Natural killer cell treated with Interleukin-12 subunit alpha and Interleukin-12 subunit beta and Interleukin-15 and Interleukin-18, amount 100 ng/mL, for 72 hours (primary cell): Measurements from ENCODE around the gene TMC7. TPM values are rescaled to one million over a fixed set of nuclear protein-coding genes. Genes with fewer than 3 reads are reported as not detected.
A peak's percentile ranks its signal among the peaks of the same experiment; 100 is the strongest.

Experiments used
- ATAC-seq, 2 donors: fragments of 150-1000 bp; cut with Tn5 transposase in 1 of 2; sonication (Bioruptor Pico), chemical (Tn5 transposase) in 1 of 2; 2 replicates each; pipeline ENCODE4 v1.10.0; 2021
- DNase-seq: peaks from one replicate; pipeline ENCODE4 v3.0.0; 2022; ENCODE audit warnings: low spot score
- H3K27ac Mint-ChIP-seq, 2 donors: 1 replicate in 1 of 2; 2 replicates in 1 of 2; pipeline ENCODE4 v1.8.0; 2022; ENCODE audit warnings: mixed read lengths in 2 of 2, mild to moderate bottlenecking in 1 of 2, moderate library complexity in 1 of 2
- H3K27me3 Mint-ChIP-seq, 2 donors: 1 replicate in 1 of 2; 2 replicates in 1 of 2; pipeline ENCODE4 v1.8.0; 2022; ENCODE audit warnings: mixed read lengths in 2 of 2
- H3K36me3 Mint-ChIP-seq: one replicate; pipeline ENCODE4 v1.8.0; 2022; ENCODE audit warnings: mixed read lengths
- H3K4me1 Mint-ChIP-seq, 2 donors: 1 replicate in 1 of 2; 2 replicates in 1 of 2; pipeline ENCODE4 v1.8.0; 2022; ENCODE audit warnings: low read depth in 2 of 2, mixed read lengths in 2 of 2, mild to moderate bottlenecking in 1 of 2
- H3K4me3 Mint-ChIP-seq: one replicate; pipeline ENCODE4 v1.8.0; 2022; ENCODE audit warnings: mixed read lengths
- H3K9me3 Mint-ChIP-seq: 2 replicates; pipeline ENCODE4 v1.8.0; 2022; ENCODE audit warnings: mixed read lengths
- total RNA-seq, 2 donors: library from RNA; stranded (reverse); gene quantifications; one replicate each; pipeline ENCODE4 v1.2.3, GENCODE V29; 2022

Gene TMC7
- total RNA-seq, 2 donors from 2014 or later = not detected

GRCh38 chr16:19112099-19112407, 128.3 kb downstream of the TMC7 start:
- H3K36me3 Mint-ChIP-seq = no peaks in the 10 kb centered on the region
- DNase-seq (no peak), ATAC-seq (no peak)
- H3K9me3 Mint-ChIP-seq = no peaks in the 10 kb centered on the region
- H3K27ac Mint-ChIP-seq = no peak overlapping the region
- peaks cover 0 to 22% of the 10 kb centered on the region in 2 donors for H3K27me3 Mint-ChIP-seq
- peaks cover under 1 to 9% of the 10 kb centered on the region in 2 donors for H3K4me1 Mint-ChIP-seq
- H3K4me3 Mint-ChIP-seq = peak overlapping the region; percentile 33

Other genes starting within 250 kb of the TMC7 start
- gene RPS15A, start 193.6 kb upstream of the TMC7 start, total RNA-seq = 1,000 to 10,000 TPM in 1 of 2 donors, 100 to 1,000 TPM in 1; 497 to 1,038 TPM
- gene ARL6IP1, start 182.4 kb upstream of the TMC7 start, total RNA-seq = 100 to 1,000 TPM; 113 to 149 TPM
- gene SMG1, start 57.5 kb upstream of the TMC7 start, total RNA-seq = 100 to 1,000 TPM; 226 to 304 TPM
- 10 to 100 TPM; 11.2 to 17.1 TPM for gene COQ7, start 83.7 kb downstream of the TMC7 start, total RNA-seq
- gene ITPRIPL2, start 130.0 kb downstream of the TMC7 start, total RNA-seq = 10 to 100 TPM; 11.2 to 31.9 TPM
- not detected for gene SYT17, start 184.3 kb downstream of the TMC7 start, total RNA-seq